Psoas muscle (tissue), 8 donors: ENCODE data around the gene TXN2. TPM values are rescaled to one million over a fixed set of nuclear protein-coding genes. Genes with fewer than 3 reads are reported as not detected.
A peak's percentile ranks its signal among the peaks of the same experiment; 100 is the strongest.

Source experiments
- ATAC-seq, 4 donors: fragments of 200-7000 bp; cut with Tn5 transposase; one replicate each; pipeline ENCODE4 v1.9.1; 2020; ENCODE audit warnings: moderate library complexity in 3 of 4, mild to moderate bottlenecking in 2 of 4
- DNase-seq, 2 donors: peaks; one replicate each; pipeline ENCODE4 v3.0.0-alpha.2; 2020
- H3K27ac ChIP-seq: fragments of 200-600 bp; one replicate; pipeline ENCODE4 v1.8.0; 2022
- H3K27me3 ChIP-seq, 3 donors: fragments of 200-600 bp in 1 of 3; one replicate each; pipeline versions ENCODE4 v1.6.1 to v1.8.0; 2013 to 2022; ENCODE audit warnings: low read length in 2 of 3, mild to moderate bottlenecking in 2 of 3, moderate library complexity in 1 of 3; ENCODE audit not compliant: insufficient read depth in 3 of 3
- H3K36me3 ChIP-seq, 2 donors: fragments of 200-600 bp in 1 of 2; one replicate each; pipeline versions ENCODE4 v1.6.1 to v1.8.0; 2013 to 2022; ENCODE audit warnings: low read depth in 1 of 2, mild to moderate bottlenecking in 1 of 2, moderate library complexity in 1 of 2; ENCODE audit not compliant: insufficient read depth in 1 of 2
- H3K4me1 ChIP-seq: fragments of 200-600 bp; one replicate; pipeline ENCODE4 v1.8.0; 2022
- H3K4me3 ChIP-seq: fragments of 200-600 bp; one replicate; pipeline ENCODE4 v1.8.0; 2022; ENCODE audit warnings: mild to moderate bottlenecking
- H3K9me3 ChIP-seq: fragments of 200-600 bp; one replicate; pipeline ENCODE4 v1.8.0; 2022
- CTCF ChIP-seq: fragments of 200-600 bp; IDR thresholded peaks from one replicate; pipeline ENCODE4 v1.8.0; 2022; ENCODE audit warnings: antibody characterized with exemption
- WGBS, 3 donors: extraction: QIAGEN DNeasy Blood & Tissue Kit; methylation state at CpG; one replicate each; pipeline versions ENCODE4 v1.1.6 to v1.1.7; 2013; 5-methylcytosine and 5-hydroxymethylcytosine counted together
- intact Hi-C, 2 donors: fragments of 100-400 bp; cut with DNase I; formaldehyde crosslinking; loops; one replicate each; pipeline versions ENCODE4 v1.11.0 to v1.14.2; 2022
- polyA plus RNA-seq, 3 donors: library from polyadenylated mRNA; stranded (reverse); fragments of 200-250 nt; gene quantifications; one replicate each; pipeline ENCODE4 v1.2.3, GENCODE V29; 2013
- total RNA-seq, 4 donors: library from RNA; stranded (reverse); fragmentation: NEBNext Ultra II Directional in 2 of 4; extraction: Animal tissue kit (Norgen Biotek cat#: 25700) in 2 of 4; gene quantifications; one replicate each; pipeline versions ENCODE4 v1.2.1 to v1.2.4, GENCODE V29; 2021 to 2023
- donor health status: healthy with polysubstance abuse.
- donor health status: DM: no; HTN: no; CAD: no; lungs with moderate emphysema.
- donor health status: Bipolar disorder and iron deficiency.
- donor health status: healthy.
- donor health status: DM: yes; HTN: yes; CAD: no.
- donor health status: DM: no; HTN: no; CAD: no.
- donor health status: DM: no; HTN: no; CAD: no.
- donor health status: DM: yes; HTN: yes; CAD: no.

The TXN2 gene
- total and polyA plus RNA-seq, 7 donors, result 83.9 to 155 (median 115) TPM

- Histone ChIP-seq H3K36me3 (peaks cover 11 to 97% of the 10 kb centered on the region in 2 donors), H3K4me1 (peaks cover 6% of the 10 kb centered on the region), H3K4me3 (no peak overlapping the region), H3K9me3 (no peaks in the 10 kb centered on the region), H3K27me3 (no peaks in the 10 kb centered on the region), H3K27ac (no peak overlapping the region)
- ATAC-seq, result no peak
- intact Hi-C loops, result no loop called here
- WGBS, 3 donors, result 94 to 97% (median 96%) methylated on average over 6 of the region's 6 CpGs
- no peak for DNase-seq
- TF ChIP-seq CTCF, result no peak
Observed at GRCh38 chr22:36475341-36475740, 6.1 kb downstream of the TXN2 start.

- H3K27ac ChIP-seq, result no peak overlapping the region
- intact Hi-C loops, result no loop called here
Observed at GRCh38 chr22:36472689-36473088, 8.8 kb downstream of the TXN2 start.

GRCh38 chr22:36471341-36471821 lies 10.1 kb downstream of the TXN2 start:
- H3K27me3 ChIP-seq, result no peaks in the 10 kb centered on the region
- TF ChIP-seq CTCF, result no peak
- H3K36me3 ChIP-seq, result peaks cover 11 to 58% of the 10 kb centered on the region in 2 donors
- DNase-seq, result no peak
- no peak for ATAC-seq
- H3K9me3 ChIP-seq, result no peaks in the 10 kb centered on the region
- peak overlapping the region; percentile 20 for H3K27ac ChIP-seq
- H3K4me3 ChIP-seq, result no peak overlapping the region
- 76 to 85% (median 81%) methylated on average over 14 of the region's 14 CpGs for WGBS, 3 donors
- H3K4me1 ChIP-seq, result peaks cover 40% of the 10 kb centered on the region
- intact Hi-C loops, result loop anchor here in 1 of 2 donors (2.0 kb wide), 1 partner anchor 171 kb away; no protein-coding TSS in a partner anchor

More at GRCh38 chr22:36472689-36473088, 8.8 kb downstream of the TXN2 start:
- Histone ChIP-seq H3K27me3 (no peaks in the 10 kb centered on the region), H3K9me3 (no peaks in the 10 kb centered on the region), H3K36me3 (peaks cover 11 to 71% of the 10 kb centered on the region in 2 donors), H3K4me3 (no peak overlapping the region), H3K4me1 (peaks cover 27% of the 10 kb centered on the region)
- WGBS, 3 donors, result 54 to 76% (median 66%) methylated on average over 13 of the region's 13 CpGs
- TF ChIP-seq CTCF, result no peak
- DNase-seq, result no peak
- no peak for ATAC-seq

GRCh38 chr22:36470994-36471331 lies 10.5 kb downstream of the TXN2 start:
- no peak for TF ChIP-seq CTCF
- Histone ChIP-seq H3K4me1 (peaks cover 44% of the 10 kb centered on the region), H3K27me3 (no peaks in the 10 kb centered on the region), H3K27ac (peak overlapping the region; percentile 20), H3K9me3 (no peaks in the 10 kb centered on the region), H3K36me3 (peaks cover 11 to 54% of the 10 kb centered on the region in 2 donors), H3K4me3 (no peak overlapping the region)
- 44 to 72% (median 61%) methylated on average over 10 of the region's 10 CpGs for WGBS, 3 donors
- ATAC-seq (no peak), DNase-seq (no peak)
- intact Hi-C loops, result loop anchor here (1.0 to 2.0 kb wide), 2 partner anchors 170 kb away; no protein-coding TSS in a partner anchor
